GM19193 (cell line): ENCODE results near the gene ARHGEF12.

Experiments
- POLR2A ChIP-seq: IDR thresholded peaks from 4 replicates; pipeline ENCODE4 v1.6.1; 2011; ENCODE audit not compliant: insufficient read depth, insufficient read length; ENCODE audit errors: extremely low read depth

Gene ARHGEF12

DNA sequence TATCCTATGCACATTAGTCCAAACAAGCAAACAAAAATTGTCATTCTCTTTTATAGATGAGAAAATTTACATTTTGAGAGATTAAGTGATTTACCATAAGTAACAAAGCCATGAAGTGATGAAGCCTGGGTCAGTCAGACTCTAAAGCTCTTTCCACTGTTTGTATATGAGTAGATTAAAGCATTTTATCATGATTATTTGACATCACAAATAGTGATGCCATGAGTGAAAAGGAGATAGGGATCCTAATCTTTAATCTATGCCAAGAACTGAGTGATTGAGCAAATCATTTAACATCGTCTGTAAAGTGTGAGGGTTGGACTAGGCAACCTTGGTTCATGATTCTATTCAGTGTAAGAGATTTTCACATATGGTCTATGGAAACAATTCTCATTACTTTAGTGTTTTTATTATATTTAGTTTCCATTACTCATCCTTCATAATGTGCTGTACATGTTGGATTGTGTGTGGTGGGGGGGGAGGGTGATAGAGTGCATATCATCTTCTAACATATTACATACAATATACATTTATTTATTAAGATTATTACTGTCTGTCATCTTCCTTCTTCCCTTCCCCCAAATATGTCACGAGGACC is 50.7 kb downstream of the ARHGEF12 start:
- TF ChIP-seq POLR2A: no peak

- no peak for TF ChIP-seq POLR2A
These were observed 52.0 kb downstream of the ARHGEF12 start for GRCh38 chr11:120388261-120388660.

- TF ChIP-seq POLR2A: no peak
These were observed 53.7 kb downstream of the ARHGEF12 start for GRCh38 chr11:120389693-120390584.

DNA sequence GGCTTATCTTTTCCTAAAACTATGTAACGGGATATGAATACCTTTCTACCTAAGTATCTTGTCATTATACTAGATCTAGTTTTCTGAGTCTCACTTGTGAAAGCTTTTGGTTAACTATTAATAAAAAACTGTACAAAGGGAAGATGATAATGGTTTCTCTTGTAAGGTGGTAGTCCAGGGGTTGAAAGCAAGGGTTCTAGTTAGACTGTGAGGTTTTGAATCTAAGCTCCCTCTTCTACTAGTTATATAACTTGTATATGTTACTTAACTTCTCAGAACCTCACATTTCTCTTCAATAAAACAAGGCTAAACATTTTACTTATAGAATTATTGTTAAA is 54.3 kb downstream of the ARHGEF12 start:
- no peak for TF ChIP-seq POLR2A

GRCh38 chr11:120391292-120391691 is 55.1 kb downstream of the ARHGEF12 start:
- TF ChIP-seq POLR2A: no peak

DNA sequence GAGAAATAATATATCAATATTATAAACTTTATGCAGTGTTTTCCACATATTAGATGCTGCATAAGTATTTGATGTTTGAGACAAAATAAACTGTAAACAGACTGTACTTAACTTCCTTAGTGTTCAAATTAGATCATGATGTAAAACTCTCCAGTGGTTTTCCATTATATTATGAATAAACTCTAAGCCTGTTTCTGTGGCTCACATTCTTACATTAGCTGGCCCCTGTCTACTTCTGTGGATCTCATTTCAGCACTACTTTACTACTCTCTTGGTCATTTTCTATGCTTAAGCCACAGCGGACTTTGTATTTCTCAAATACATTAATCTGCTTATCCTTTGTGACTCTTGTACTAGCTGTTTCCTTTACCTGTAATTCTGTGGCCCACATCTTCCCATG is 55.6 kb downstream of the ARHGEF12 start:
- TF ChIP-seq POLR2A: no peak

DNA sequence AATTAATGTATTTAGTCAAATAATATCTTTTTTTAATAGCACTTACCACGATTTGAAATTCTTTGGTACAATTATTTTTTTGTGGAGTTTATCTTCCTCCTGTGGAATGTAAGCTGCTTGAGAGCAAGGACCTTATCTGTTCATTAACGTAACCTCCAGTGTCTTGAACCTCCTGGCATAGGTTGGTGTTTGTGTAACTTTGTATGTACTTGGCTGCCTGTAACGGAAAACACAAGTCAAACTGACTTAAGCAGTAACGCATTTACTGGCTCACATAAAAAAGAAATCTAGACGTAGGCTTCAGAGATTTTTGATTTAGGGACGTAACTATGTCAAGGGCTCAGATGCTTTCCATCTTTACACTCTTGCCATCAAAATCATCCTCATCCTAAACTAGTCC is 56.1 kb downstream of the ARHGEF12 start:
- no peak for TF ChIP-seq POLR2A

DNA sequence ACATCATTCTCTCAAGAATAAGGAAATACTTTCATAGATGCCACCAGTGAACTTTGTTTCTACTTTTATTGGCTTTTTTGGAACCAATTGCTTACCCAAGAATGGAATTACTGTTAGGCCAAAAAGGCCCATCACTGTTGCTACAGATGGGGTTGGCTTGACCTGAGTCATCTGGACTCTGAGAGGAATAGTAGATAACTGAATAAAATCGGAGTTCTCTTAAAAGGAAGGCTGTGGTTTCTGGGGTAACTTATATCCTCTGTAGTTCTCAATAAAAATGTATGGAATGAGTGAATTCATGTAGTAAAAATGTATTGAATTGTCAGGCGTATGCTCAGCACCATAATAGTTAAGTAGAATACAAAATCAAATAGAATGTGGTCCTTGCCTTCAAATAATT is 56.6 kb downstream of the ARHGEF12 start:
- TF ChIP-seq POLR2A: no peak

DNA sequence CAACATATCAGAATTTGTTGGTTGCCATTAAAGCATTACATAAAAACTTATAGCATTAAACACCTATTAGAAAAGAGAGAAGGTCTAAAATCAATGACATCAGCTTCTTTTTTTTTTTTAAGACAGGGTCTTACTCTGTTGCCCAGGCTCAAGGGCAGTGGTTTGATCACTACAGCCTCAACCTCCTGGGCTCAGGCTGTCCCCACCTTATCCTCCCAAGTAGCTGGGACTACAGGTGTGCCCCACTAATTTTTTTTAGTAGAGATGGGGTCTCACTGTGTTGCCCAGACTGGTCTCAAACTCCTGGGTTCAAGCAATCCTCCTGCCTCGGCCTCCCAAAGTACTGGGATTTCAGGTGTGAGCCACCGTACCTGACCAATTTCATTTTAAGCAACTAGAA is 57.9 kb downstream of the ARHGEF12 start:
- no peak for TF ChIP-seq POLR2A

GRCh38 chr11:120395778-120396177 is 59.6 kb downstream of the ARHGEF12 start:
- no peak for TF ChIP-seq POLR2A

DNA sequence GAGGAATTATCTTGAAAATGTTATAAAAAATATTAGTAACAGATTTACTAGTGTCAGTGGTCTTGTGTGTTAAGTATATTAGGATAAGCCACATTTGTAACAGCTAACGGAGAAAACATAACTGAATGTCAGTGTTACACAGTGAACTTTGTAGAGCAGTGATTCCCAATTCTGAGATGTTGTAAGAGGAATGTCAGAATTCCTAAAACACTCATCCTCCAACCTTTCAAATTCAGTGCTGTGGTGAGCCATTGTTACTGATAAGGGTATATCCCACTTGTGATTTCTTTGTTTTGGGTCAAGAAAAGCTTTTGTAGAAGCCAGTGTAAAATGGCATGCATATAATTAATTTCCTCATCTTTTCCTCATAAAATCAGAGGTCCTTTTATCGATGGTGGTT is 61.9 kb downstream of the ARHGEF12 start:
- TF ChIP-seq POLR2A: no peak

- TF ChIP-seq POLR2A: no peak
These were observed 63.1 kb downstream of the ARHGEF12 start for GRCh38 chr11:120399307-120399706.

DNA sequence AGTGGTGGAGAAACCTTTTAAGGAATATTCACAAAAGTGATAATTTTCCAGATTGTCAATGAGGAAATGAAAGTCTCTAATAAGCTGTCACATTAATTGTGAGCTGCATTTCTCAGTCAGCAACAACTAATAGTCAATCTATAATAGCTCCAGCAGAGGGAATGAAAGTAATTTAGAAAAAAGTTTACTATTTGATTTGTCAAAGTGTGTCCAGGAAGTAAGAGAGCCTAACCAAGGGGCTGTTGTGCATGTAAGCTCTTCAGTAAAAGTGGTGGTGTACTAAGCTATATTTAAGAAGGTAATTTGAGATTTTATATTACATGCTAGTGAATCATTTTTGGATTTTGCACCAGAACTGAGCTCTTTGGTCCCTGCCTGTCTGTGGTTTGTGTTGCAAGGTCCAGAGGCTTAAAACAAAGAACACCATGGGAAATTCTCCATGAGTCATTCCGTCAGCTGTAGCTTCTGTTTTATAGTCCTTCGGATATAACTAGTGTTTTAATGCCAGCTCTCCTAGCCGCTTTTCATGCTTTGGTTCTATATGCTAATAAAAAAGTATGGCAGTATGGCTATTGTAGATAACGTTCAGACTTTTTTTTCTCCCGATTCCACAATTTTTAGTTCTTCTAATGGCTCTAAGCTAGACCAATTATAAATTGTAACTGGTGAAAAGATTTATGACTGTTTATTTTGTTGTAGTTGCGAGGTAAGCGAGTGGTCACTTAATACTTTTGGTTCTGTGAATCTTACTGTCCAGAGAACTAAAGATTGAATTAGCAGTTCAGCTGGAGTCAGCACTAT is 64.6 kb downstream of the ARHGEF12 start:
- TF ChIP-seq POLR2A: no peak

GRCh38 chr11:120401506-120401905 is 65.3 kb downstream of the ARHGEF12 start:
- TF ChIP-seq POLR2A: no peak

- TF ChIP-seq POLR2A: no peak
These were observed 67.8 kb downstream of the ARHGEF12 start for GRCh38 chr11:120403966-120404365.
